A549 treated with AZD2906 at 1 μM for 4 hours (cell line): ENCODE measurements around the gene AVP. TPM values are rescaled to one million over a fixed set of nuclear protein-coding genes. Genes with fewer than 3 reads are reported as not detected.

Source experiments
- total RNA-seq: library from RNA; stranded (reverse); fragments of 200-300 nt; extraction: Qiagen RNA extraction; gene quantifications from 5 replicates; pipeline ENCODE4 v1.2.3, GENCODE V29; 2022

The AVP gene
- not detected in 5 replicates for total RNA-seq

GRCh38 chr20:3084283-3084985 lies at the start of gene AVP:
Gene AVP, minus strand, starts transcription at chr20:3084724. Its CDS starts 50 bp downstream, at chr20:3084674.

GRCh38 chr20:3071610-3072529 lies 12.7 kb downstream of the AVP start, which contains the start of gene OXT:
Gene OXT, plus strand, starts transcription at chr20:3071620. Its CDS starts 36 bp downstream, at chr20:3071656.

GRCh38 chr20:3045816-3046676 lies 38.5 kb downstream of the AVP start, which contains the start of gene MRPS26:
Gene MRPS26, plus strand, starts transcription at chr20:3046052. Its CDS starts 17 bp downstream, at chr20:3046069.

GRCh38 chr20:3043322-3043721 lies 41.2 kb downstream of the AVP start, which contains the start of gene GNRH2:
Gene GNRH2, plus strand, starts transcription at chr20:3043622. Its CDS starts 793 bp downstream, at chr20:3044415.

Other genes starting within 250 kb of the AVP start
- gene PCED1A, start 244.1 kb downstream of the AVP start, total RNA-seq: 18.9 to 29.6 TPM (median 26.6 TPM) in 5 replicates
- gene VPS16, start 244.0 kb downstream of the AVP start, total RNA-seq: 25.3 to 34.9 TPM (median 29.9 TPM) in 5 replicates
- gene PTPRA, start 211.2 kb downstream of the AVP start, total RNA-seq: 33.0 to 40.6 TPM (median 38.4 TPM) in 5 replicates
- 0.18 to 0.22 TPM (median 0.21 TPM) in 4 of 5 replicates, not detected in the other for gene GNRH2, start 41.1 kb downstream of the AVP start, total RNA-seq
- gene MRPS26, start 38.7 kb downstream of the AVP start, total RNA-seq: 106 to 165 TPM (median 157 TPM) in 5 replicates
- not detected in 5 replicates for gene OXT, start 13.1 kb downstream of the AVP start, total RNA-seq
- 46.8 to 52.8 TPM (median 47.9 TPM) in 5 replicates for gene FASTKD5, start 75.1 kb upstream of the AVP start, total RNA-seq
- 4.9 to 6.0 TPM (median 5.8 TPM) in 5 replicates for gene UBOX5, start 75.1 kb upstream of the AVP start, total RNA-seq
- 4.4 to 5.9 TPM (median 5.6 TPM) in 5 replicates for gene LZTS3, start 88.8 kb upstream of the AVP start, total RNA-seq
- 78.2 to 103 TPM (median 99.3 TPM) in 5 replicates for gene DDRGK1, start 120.0 kb upstream of the AVP start, total RNA-seq
- gene ITPA, start 124.8 kb upstream of the AVP start, total RNA-seq: 131 to 148 TPM (median 134 TPM) in 5 replicates
- 10.2 to 13.8 TPM (median 13.0 TPM) in 5 replicates for gene SLC4A11, start 154.5 kb upstream of the AVP start, total RNA-seq